T-helper 1 cell (primary cell): Measurements from ENCODE around the gene WEE1.

Experiments
- DNase-seq, 5 donors: peaks; one replicate each; pipeline ENCODE4 v3.0.0-alpha.2; 2012 to 2020

Gene WEE1

GRCh38 chr11:9567401-9567800 lies 6.1 kb upstream of the WEE1 start:
- no peak for DNase-seq

- no peak for DNase-seq
Observed at GRCh38 chr11:9568161-9568853, 5.2 kb upstream of the WEE1 start.

- peak in 1 of 5 donors; percentile 27 for DNase-seq
Observed at GRCh38 chr11:9568854-9569587, 4.4 kb upstream of the WEE1 start.

- no peak for DNase-seq
Observed at GRCh38 chr11:9569588-9570164, 3.8 kb upstream of the WEE1 start.

GRCh38 chr11:9570313-9571025 lies 3.0 kb upstream of the WEE1 start:
- no peak for DNase-seq

GRCh38 chr11:9571071-9571762 lies 2.3 kb upstream of the WEE1 start:
- DNase-seq = no peak

GRCh38 chr11:9571763-9572115 lies 1.7 kb upstream of the WEE1 start:
- DNase-seq = no peak

- peak in 2 of 5 donors; percentile 15 to 19 for DNase-seq
Observed at GRCh38 chr11:9573775-9574621, 528 bp downstream of the WEE1 start.

GRCh38 chr11:9574622-9575259 lies 1.3 kb downstream of the WEE1 start:
- DNase-seq = peak in 4 of 5 donors; percentile 6 to 25 (median 7)

GRCh38 chr11:9575260-9576240 lies 2.1 kb downstream of the WEE1 start:
- peak in 1 of 5 donors; percentile 26 for DNase-seq

- DNase-seq = no peak
Observed at GRCh38 chr11:9576701-9577381, 3.4 kb downstream of the WEE1 start.

- DNase-seq = peak in 1 of 5 donors; percentile 52
Observed at GRCh38 chr11:9577556-9577955, 4.1 kb downstream of the WEE1 start.

GRCh38 chr11:9580894-9581293 lies 7.4 kb downstream of the WEE1 start:
- DNase-seq = no peak

GRCh38 chr11:9581556-9582161 lies 8.2 kb downstream of the WEE1 start:
- DNase-seq = no peak

GRCh38 chr11:9590717-9591116 lies 17.2 kb downstream of the WEE1 start:
- DNase-seq = no peak

- no peak for DNase-seq
Observed at GRCh38 chr11:9594267-9595046, 21.0 kb downstream of the WEE1 start.

- no peak for DNase-seq
Observed at GRCh38 chr11:9596926-9597464, 23.5 kb downstream of the WEE1 start.

- no peak for DNase-seq
Observed at GRCh38 chr11:9600166-9600565, 26.7 kb downstream of the WEE1 start.
